ENCODE results near the gene EEF1AKMT3.

Gene EEF1AKMT3

GRCh38 chr12:57772429-57773322, at the start of gene EEF1AKMT3:
Gene EEF1AKMT3, plus strand, starts transcription at chr12:57772614. Its CDS starts 111 bp downstream, at chr12:57772725.
- peak; percentile 100 for DNase-seq

- DNase-seq, result no peak
Measured at GRCh38 chr12:57722716-57723629, 49.4 kb upstream of the EEF1AKMT3 start.

- no peak for DNase-seq
Measured at GRCh38 chr12:57723630-57723962, 48.8 kb upstream of the EEF1AKMT3 start.

GRCh38 chr12:57724003-57724935, 48.1 kb upstream of the EEF1AKMT3 start:
- DNase-seq, result no peak

- no peak for DNase-seq
Measured at GRCh38 chr12:57724936-57725740, 47.3 kb upstream of the EEF1AKMT3 start.

GRCh38 chr12:57725851-57726150, 46.6 kb upstream of the EEF1AKMT3 start:
- no peak for DNase-seq

- peak; percentile 99 for DNase-seq
Measured at GRCh38 chr12:57726151-57726883, 46.1 kb upstream of the EEF1AKMT3 start.

GRCh38 chr12:57726884-57727757, 45.3 kb upstream of the EEF1AKMT3 start:
- no peak for DNase-seq

GRCh38 chr12:57727758-57728395, 44.5 kb upstream of the EEF1AKMT3 start:
- DNase-seq, result no peak

- DNase-seq, result no peak
Measured at GRCh38 chr12:57729321-57729844, 43.0 kb upstream of the EEF1AKMT3 start.

- DNase-seq, result no peak
Measured at GRCh38 chr12:57730336-57731067, 41.9 kb upstream of the EEF1AKMT3 start.

GRCh38 chr12:57731411-57732080, 40.9 kb upstream of the EEF1AKMT3 start:
- DNase-seq, result no peak

- DNase-seq, result no peak
Measured at GRCh38 chr12:57732270-57732669, 40.1 kb upstream of the EEF1AKMT3 start.

- no peak for DNase-seq
Measured at GRCh38 chr12:57732726-57733593, 39.5 kb upstream of the EEF1AKMT3 start.

GRCh38 chr12:57733928-57734327, 38.5 kb upstream of the EEF1AKMT3 start:
- DNase-seq, result no peak

- DNase-seq, result no peak
Measured at GRCh38 chr12:57734591-57734990, 37.8 kb upstream of the EEF1AKMT3 start.

Data from GOT3 (cell line).